Measurements from ENCODE around the gene STXBP1. TPM values are rescaled to one million over a fixed set of nuclear protein-coding genes. Genes with fewer than 3 reads are reported as not detected.

The STXBP1 gene
- total and polyA plus RNA-seq, 9 of the 15 experiments (the other 6 are each of a cell fraction or from before 2014, with no cell fraction given) = 4.6 to 35.1 (median 9.7) TPM

DNA sequence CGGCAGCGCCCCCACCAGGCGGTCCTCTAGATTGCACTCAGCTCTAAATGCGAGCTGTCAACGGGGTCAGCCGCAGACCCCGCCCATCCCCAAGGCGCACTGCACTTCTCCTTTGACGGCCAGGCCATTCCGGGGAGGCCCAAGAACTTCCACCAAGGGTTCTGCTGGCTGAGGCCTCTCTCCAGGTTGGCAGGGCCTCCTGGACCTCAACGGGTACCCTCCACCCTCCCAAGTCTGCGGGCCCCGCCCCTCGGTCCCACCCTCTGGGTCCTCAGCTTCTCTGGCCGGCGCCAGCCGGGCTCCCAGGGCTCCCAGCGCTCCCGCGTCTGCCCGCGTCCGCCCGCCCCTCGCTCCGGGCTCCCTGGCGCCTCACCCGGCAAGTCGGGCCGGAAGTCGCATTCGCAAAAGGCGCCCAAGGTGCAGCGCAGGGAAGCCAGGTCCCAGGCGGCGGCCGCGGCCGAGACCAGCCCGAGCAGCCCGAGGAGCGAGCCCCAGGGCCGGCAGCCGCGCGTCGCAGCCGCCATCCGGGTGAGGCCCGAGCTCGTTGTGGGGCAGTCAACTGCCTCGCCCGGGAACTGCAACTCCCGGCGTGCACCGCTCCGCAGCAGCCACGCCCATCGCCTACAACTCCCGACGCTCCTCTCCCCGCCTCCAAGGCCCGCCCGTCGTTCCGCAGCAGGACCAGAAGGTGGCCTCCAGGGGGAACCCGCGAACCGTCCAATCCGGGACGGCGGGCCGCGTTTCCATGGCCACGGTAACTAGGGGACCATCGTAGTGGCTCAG lies 122.9 kb downstream of the STXBP1 start, which contains the start of gene TOR2A (continued):
- peak; percentile 74; the same call in 1 of the 2 replicates for TF ChIP-seq NKRF (IDR thresholded peaks at IDR 0.05; ENCODE audit: borderline replicate concordance)
- peak; percentile 97 for TF ChIP-seq RBFOX2 (IDR thresholded peaks at IDR 0.05; ENCODE audit: low read depth, low read length)
- TF ChIP-seq NCOA4 (IDR thresholded peaks at IDR 0.05; ENCODE audit: partially characterized antibody) = no peak
- TF ChIP-seq NFE2L1 (tag; IDR thresholded peaks at IDR 0.05; ENCODE audit: borderline replicate concordance, low read depth) = no peak
- TF ChIP-seq SNRNP70 (optimal IDR thresholded peaks at IDR 0.05; ENCODE audit: low read depth, low read length) = no peak
- TF ChIP-seq ETV6 (IDR thresholded peaks at IDR 0.05; ENCODE audit: borderline replicate concordance in 1 of 2, low read depth in 2 of 2, low read length in 1 of 2) = no peak
- TF ChIP-seq ETV6 (CRISPR knock-in tag; IDR thresholded peaks at IDR 0.05; ENCODE audit: borderline replicate concordance) = no peak
- TF ChIP-seq, protein P1, sequence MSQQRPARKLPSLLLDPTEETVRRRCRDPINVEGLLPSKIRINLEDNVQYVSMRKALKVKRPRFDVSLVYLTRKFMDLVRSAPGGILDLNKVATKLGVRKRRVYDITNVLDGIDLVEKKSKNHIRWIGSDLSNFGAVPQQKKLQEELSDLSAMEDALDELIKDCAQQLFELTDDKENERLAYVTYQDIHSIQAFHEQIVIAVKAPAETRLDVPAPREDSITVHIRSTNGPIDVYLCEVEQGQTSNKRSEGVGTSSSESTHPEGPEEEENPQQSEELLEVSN (IDR thresholded peaks at IDR 0.05; ENCODE audit: borderline replicate concordance in 1 of 2, extremely low read depth in 1 of 2, insufficient read depth in 1 of 2, insufficient read length in 1 of 2, low read depth in 1 of 2, low read length in 1 of 2, poor library complexity in 1 of 2, severe bottlenecking in 1 of 2) = peak in 1 of 2 experiments; percentile 26
- TF ChIP-seq STAG1 (CRISPR knock-in tag; IDR thresholded peaks at IDR 0.05; ENCODE audit: borderline replicate concordance) = peak; percentile 95
- TF ChIP-seq SP1 (CRISPR knock-in tag; IDR thresholded peaks at IDR 0.05) = peak; percentile 99
- TF ChIP-seq ZEB2 (IDR thresholded peaks at IDR 0.05) = no peak
- no peak for TF ChIP-seq TAF15 (IDR thresholded peaks at IDR 0.05; ENCODE audit: low read depth, low read length)
- no peak for TF ChIP-seq SREBF1 (IDR thresholded peaks at IDR 0.05; ENCODE audit: borderline replicate concordance, low read depth, low read length)
- no peak for TF ChIP-seq ZNF644 (tag; IDR thresholded peaks at IDR 0.05; ENCODE audit: low read depth)
- TF ChIP-seq ZNF695 (CRISPR knock-in tag; IDR thresholded peaks at IDR 0.05) = no peak
- TF ChIP-seq ESRRA (IDR thresholded peaks at IDR 0.05; ENCODE audit: borderline replicate concordance, low read depth) = peak; percentile 70; the same call in 1 of the 2 replicates
- peak; percentile 59; the same call in 1 of the 2 replicates for TF ChIP-seq RNF2 (IDR thresholded peaks at IDR 0.05)

Data from K562 (cell line).